GM12878 (cell line): ENCODE results near the gene CFAP99.

ENCODE experiments used
- CREM ChIP-seq: IDR thresholded peaks from 2 replicates; pipeline ENCODE4 v1.6.1; 2014; ENCODE audit warnings: antibody characterized with exemption, low read depth
- EZH2 ChIP-seq: IDR thresholded peaks from 2 replicates; pipeline ENCODE4 v1.6.1; 2012; ENCODE audit warnings: low read depth, mild to moderate bottlenecking, control low read depth, inconsistent platforms, low read length, borderline replicate concordance; ENCODE audit not compliant: control insufficient read depth
- IRF3 ChIP-seq: fragments of 450-650 bp; IDR thresholded peaks from 2 replicates; pipeline ENCODE4 v1.6.1; 2014; ENCODE audit warnings: mild to moderate bottlenecking
- MYC ChIP-seq: IDR thresholded peaks from 2 replicates; pipeline ENCODE4 v1.6.1; 2011; ENCODE audit warnings: mild to moderate bottlenecking, low read length, moderate library complexity, inconsistent platforms; ENCODE audit not compliant: insufficient read depth, insufficient replicate concordance, insufficient read length, severe bottlenecking
- NRF1 ChIP-seq: conservative IDR thresholded peaks from 2 replicates; pipeline ENCODE4 v1.6.1; 2011; ENCODE audit warnings: mild to moderate bottlenecking, low read depth, low read length, improper control_type of control experiment
- RCOR1 ChIP-seq: conservative IDR thresholded peaks from 2 replicates; pipeline ENCODE4 v1.6.1; 2012; ENCODE audit warnings: low read depth, low read length, improper control_type of control experiment
- REST ChIP-seq: IDR thresholded peaks from 2 replicates; pipeline ENCODE4 v1.6.1; 2012; ENCODE audit warnings: mild to moderate bottlenecking, low read depth, low read length
- SUPT20H ChIP-seq: IDR thresholded peaks from 2 replicates; pipeline ENCODE4 v1.6.1; 2011; ENCODE audit warnings: low read depth, mild to moderate bottlenecking, low read length, moderate library complexity, borderline replicate concordance; ENCODE audit not compliant: control insufficient read depth
- TF ChIP-seq, protein P1 (sequence below): fragments of 150-350 bp; IDR thresholded peaks from 2 replicates; pipeline ENCODE4 v1.6.1; 2016; ENCODE audit warnings: low read depth, low read length
- TF ChIP-seq, protein P2 (sequence below), 3 experiments: IDR thresholded peaks in 2 of 3; conservative IDR thresholded peaks in 1 of 3; 2 replicates each; pipeline ENCODE4 v1.5.1; 2011; ENCODE audit warnings: low read depth in 3 of 3, low read length in 3 of 3, mild to moderate bottlenecking in 3 of 3, control low read depth in 2 of 3, moderate library complexity in 2 of 3, inconsistent platforms in 1 of 3, mixed read lengths in 1 of 3; ENCODE audit not compliant: control insufficient read depth in 2 of 3, insufficient read depth in 1 of 3; ENCODE audit errors: extremely low read depth in 1 of 3

DNA sequence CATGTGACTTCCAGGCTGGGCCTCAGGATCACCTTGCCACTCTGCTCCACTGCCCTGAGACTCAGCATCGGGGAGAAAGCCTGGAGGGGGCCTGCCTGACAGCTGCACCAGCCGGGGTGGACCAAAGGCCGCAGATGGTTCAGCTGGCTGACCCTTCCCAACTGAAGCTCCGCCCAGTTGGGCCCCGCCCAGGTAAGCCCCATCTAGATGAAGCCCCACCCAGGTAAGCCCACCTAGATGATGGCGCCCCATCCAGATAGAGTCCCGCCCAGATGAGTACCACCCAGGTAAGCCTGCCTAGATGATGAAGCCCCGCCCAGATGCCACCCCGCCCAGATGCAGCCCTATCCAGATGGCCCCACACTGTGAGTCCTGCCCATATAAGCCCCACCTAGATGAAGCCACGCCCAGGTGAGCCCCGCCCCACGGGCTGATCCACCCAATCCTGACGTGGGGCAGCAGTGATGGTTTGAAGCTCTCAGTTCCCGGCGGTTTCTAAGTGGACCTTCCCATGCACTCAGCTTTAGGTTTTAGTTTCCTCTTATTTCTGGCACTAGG is 10.3 kb upstream of the CFAP99 start:
- TF ChIP-seq SUPT20H (no peak), NRF1 (no peak), MYC (no peak), CREM (no peak), RCOR1 (no peak), EZH2 (no peak), IRF3 (no peak), REST (no peak)
- TF ChIP-seq, protein P1, sequence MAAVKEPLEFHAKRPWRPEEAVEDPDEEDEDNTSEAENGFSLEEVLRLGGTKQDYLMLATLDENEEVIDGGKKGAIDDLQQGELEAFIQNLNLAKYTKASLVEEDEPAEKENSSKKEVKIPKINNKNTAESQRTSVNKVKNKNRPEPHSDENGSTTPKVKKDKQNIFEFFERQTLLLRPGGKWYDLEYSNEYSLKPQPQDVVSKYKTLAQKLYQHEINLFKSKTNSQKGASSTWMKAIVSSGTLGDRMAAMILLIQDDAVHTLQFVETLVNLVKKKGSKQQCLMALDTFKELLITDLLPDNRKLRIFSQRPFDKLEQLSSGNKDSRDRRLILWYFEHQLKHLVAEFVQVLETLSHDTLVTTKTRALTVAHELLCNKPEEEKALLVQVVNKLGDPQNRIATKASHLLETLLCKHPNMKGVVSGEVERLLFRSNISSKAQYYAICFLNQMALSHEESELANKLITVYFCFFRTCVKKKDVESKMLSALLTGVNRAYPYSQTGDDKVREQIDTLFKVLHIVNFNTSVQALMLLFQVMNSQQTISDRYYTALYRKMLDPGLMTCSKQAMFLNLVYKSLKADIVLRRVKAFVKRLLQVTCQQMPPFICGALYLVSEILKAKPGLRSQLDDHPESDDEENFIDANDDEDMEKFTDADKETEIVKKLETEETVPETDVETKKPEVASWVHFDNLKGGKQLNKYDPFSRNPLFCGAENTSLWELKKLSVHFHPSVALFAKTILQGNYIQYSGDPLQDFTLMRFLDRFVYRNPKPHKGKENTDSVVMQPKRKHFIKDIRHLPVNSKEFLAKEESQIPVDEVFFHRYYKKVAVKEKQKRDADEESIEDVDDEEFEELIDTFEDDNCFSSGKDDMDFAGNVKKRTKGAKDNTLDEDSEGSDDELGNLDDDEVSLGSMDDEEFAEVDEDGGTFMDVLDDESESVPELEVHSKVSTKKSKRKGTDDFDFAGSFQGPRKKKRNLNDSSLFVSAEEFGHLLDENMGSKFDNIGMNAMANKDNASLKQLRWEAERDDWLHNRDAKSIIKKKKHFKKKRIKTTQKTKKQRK: no peak
- TF ChIP-seq, protein P2, sequence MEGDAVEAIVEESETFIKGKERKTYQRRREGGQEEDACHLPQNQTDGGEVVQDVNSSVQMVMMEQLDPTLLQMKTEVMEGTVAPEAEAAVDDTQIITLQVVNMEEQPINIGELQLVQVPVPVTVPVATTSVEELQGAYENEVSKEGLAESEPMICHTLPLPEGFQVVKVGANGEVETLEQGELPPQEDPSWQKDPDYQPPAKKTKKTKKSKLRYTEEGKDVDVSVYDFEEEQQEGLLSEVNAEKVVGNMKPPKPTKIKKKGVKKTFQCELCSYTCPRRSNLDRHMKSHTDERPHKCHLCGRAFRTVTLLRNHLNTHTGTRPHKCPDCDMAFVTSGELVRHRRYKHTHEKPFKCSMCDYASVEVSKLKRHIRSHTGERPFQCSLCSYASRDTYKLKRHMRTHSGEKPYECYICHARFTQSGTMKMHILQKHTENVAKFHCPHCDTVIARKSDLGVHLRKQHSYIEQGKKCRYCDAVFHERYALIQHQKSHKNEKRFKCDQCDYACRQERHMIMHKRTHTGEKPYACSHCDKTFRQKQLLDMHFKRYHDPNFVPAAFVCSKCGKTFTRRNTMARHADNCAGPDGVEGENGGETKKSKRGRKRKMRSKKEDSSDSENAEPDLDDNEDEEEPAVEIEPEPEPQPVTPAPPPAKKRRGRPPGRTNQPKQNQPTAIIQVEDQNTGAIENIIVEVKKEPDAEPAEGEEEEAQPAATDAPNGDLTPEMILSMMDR (IDR thresholded peaks at IDR 0.05 in 2 of 3, conservative IDR thresholded peaks at IDR 0.05 in 1 of 3; ENCODE audit: control insufficient read depth in 2 of 3, extremely low read depth in 1 of 3, insufficient read depth in 1 of 3, low read depth in 3 of 3, low read length in 3 of 3): no peak
